GM20431 (cell line): ENCODE measurements around the gene WNT3.

Experiments used
- in situ Hi-C: fragments of 300-500 bp; cut with MseI, MboI; formaldehyde crosslinking; loops from one replicate; pipeline ENCODE4 v1.15.0; 2020; ENCODE audit warnings: low sequenced_read_pairs; ENCODE audit not compliant: unreplicated experiment

WNT3 gene

DNA sequence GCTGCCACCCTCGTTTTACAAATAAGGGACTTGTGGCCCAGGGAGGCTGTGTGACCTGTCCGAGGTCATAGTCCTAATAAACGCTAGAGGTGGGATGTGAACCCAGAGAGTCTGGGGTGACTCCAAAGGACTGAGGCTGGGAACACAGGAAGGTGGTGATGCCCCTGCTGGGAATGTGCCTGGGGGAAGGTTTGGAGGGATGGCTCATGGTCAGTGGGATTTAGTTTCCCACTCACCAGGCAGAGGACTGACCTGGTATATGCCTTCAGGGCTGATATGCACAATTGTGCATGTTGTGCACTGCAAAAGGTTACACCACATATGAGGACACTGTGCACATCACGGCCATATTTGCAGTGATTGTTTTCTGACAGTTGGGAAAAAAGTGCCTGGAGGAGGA, 19.0 kb upstream of the WNT3 start:
- in situ Hi-C loops = no loop called here

DNA sequence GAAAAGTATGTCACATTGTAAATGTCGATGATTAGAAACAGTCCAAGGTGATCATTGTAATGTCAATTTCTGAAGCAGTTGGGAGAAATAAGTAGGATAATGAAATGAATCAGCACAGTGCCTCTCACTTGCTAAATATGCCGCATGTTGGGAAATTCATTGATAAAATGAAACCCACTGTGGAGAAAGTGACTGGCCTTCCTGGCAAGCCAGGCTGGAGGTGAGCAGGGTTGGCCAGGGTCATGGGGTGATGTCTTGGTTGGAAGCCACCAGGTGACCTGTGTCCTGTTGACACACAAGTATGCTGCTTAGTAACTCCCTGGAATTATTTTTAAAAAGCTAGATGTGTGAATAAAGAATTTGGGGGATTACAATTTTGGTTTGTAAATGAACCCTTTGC, 18.0 kb upstream of the WNT3 start:
- in situ Hi-C loops = no loop called here

DNA sequence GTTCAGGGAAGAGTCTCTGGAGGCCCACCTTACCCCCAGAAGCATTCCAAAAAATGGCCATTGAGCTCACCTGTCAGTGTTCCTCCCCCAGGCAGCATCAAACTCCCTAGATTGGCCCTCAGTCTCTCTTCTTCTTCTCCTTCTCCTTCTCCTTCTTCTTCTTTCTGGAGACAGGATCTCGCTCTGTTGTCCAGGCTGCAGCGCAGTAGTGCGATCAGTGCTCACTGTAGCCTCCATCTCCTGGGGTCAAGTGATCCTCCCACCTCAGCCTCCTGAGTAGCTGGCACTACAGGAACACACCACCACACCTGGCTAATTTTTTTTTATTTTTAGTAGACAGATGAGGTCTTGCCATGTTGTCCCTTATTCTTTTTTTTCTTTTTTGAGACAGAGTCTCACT, 16.4 kb upstream of the WNT3 start:
- in situ Hi-C loops = no loop called here

DNA sequence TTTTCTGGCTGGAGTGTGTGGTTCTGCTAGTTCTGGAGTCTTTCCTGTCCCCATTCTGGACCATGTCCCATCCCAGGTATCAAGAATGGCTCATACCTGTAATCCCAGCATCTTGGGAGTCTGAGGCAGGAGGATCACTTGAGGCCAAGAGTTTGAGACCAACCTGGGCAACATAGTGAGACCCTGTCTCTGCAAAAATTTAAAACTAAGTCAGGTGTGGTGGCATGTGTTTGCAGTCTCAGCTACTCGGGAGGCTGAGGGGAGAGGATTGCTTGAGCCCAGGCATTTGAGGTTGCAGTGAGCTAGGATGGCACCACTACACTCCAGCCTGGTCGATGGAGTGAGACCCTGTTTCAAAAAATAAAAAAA, 15.3 kb upstream of the WNT3 start:
- in situ Hi-C loops = no loop called here

DNA sequence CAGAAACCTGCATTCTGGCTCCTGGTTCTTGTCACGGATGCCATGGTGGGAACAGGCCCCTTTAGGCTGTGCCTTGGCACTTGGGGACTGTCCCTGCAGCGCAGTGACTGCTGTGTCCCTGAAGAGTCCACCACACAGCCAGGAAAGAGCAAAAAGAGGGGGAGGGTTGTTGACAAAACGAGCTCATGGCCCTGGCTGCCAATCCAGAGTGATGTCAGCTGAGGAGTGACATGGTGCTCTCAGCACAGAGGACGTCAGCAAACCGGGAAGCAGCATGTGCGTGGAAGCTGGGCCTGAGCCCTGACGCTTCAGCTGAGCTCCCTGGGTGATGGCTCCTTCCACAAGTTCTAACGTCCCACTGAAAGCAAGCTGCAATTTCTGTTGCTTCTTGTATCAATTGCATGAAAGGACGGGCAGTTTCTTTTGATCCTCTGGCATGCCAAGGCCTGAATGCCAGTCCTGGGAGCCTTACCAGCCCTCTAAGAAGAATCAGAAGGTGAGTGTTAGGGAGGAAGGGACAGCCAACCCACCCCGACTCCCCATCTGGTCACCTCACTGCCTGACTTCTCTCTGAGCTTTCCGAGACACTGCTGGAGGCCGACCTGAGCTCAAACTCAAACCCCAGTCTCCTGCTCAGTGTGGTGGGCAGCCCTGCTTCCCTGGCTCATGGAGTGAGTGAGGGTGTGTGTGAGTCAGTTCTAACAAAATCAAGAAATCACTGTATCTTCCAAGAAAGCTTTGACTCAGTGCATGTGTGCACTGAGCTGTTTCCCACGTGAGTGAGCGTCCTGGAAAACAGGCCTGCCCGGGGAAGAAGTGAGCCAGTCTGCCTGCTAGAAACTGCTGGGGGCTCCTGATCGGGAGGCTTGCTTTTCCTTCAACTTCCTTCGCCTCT, 14.7 kb upstream of the WNT3 start:
- in situ Hi-C loops = no loop called here

DNA sequence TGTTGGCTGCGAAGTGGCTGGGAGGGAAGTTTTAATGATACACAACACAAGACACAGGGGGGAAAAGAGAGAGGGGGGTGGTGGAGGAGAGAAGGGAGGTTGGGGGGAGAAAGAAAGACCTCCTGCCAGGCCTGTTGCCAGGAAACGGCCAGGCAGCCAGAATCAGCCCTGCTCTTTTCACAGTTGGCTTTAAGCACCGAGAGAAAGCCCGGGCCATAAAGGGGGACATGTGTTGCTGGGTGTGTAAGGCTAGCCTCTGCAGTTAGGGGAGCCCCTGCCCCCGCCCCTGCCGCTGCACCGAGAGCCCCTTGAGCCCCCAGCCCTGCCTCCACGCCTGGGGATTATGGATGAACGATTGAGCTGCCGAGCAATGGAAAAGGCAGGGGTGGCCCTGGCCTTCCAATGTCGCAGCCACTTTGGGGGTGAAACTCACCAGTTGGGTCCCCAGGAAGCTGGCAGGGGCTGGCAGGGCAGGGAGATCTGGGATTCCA, 13.9 kb upstream of the WNT3 start:
- in situ Hi-C loops = no loop called here

DNA sequence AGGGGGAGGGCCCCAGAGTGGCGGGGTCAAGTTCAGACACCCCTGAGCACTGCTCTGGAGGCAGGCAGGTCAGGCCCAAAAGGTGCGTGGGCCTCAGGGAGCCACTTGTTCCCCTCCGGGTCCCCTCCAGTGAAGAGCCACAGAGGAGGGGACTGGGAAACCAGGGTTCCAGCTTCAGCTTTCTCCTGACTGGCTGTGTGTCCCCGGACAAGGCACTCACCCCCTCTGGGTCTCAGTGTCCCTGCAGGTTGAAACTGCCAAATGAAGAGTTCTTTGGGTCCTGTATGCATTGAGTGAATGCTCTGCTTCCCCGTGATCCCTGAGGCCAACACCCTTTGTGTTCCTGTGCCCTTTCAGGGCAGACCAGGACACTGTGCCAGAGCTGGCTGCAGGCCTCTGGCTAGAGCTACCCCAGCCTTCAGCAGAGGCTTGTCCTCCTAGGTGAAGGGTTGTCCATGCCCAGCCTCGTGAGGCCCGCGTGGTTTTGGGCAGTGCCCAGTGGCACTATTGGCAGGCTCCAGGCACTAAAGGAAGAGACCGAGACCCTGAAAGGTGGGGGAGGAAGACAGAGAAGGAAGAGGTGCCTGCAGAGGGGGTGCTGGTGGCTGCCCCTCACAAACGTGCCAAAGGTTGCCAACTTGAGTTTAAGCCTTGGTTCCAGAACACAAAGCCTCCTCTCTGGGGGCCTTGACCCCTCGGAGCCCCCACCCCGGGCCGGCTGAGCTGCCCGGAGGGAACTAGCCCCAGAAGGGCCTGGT, 13.3 kb upstream of the WNT3 start:
- in situ Hi-C loops = no loop called here

DNA sequence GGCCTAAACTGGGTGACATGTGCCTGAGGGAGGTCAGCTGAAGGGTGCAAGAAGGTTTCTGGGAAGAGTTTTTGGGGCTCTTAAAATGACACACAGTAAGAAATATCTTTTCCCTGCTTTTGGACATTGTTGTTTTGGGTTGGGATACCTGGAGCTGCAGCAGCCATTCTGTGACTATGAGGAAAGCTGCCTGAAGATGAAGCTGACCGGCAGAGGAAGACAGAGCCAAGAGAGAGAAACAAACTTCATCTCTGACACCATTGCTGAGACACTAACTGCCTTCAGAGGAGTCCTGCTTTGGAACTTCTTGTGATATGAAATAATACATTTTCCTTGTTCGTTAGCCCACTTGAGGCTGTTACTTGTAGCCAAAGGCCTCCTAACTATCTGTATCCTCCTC, 8.8 kb upstream of the WNT3 start:
- in situ Hi-C loops = no loop called here

DNA sequence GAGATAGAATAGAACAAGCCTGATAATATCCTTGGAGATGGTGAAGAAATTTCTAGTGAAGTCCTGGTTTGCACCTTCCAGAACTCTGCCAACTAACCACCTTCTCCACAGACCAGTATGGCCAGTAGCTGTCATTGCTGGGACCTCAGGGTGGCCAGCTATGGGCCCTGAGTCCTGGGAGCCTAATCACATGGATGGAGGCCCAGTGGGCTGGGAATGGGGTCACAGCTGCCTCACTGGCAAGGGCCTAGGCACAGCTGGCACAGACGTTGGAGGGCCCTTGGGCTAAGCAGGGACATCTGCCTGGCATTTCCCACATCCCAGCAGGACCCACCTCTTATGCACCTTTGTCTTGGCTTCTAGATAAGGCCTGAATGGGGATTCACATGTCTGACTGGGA, 7.6 kb upstream of the WNT3 start:
- in situ Hi-C loops = no loop called here

DNA sequence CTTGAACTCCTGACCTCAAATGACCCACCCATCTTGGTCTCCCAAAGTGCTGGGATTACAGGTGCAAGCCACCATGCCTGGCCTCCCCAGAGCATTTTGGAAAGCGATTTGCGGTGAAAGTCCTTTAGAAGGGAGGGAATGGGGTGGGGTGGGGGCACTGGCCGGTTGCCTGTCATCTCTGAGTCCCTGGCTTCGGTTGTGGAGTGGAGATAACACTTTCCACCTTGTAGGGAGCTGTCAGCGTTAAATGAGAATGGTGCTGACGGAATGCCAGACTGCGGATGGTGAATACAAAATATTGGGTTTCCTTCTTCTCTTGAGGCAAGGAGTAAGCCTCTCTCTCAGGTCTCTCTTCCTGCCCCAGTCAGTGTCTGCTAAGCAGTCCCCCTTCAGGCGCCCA, 5.2 kb upstream of the WNT3 start:
- in situ Hi-C loops = no loop called here

DNA sequence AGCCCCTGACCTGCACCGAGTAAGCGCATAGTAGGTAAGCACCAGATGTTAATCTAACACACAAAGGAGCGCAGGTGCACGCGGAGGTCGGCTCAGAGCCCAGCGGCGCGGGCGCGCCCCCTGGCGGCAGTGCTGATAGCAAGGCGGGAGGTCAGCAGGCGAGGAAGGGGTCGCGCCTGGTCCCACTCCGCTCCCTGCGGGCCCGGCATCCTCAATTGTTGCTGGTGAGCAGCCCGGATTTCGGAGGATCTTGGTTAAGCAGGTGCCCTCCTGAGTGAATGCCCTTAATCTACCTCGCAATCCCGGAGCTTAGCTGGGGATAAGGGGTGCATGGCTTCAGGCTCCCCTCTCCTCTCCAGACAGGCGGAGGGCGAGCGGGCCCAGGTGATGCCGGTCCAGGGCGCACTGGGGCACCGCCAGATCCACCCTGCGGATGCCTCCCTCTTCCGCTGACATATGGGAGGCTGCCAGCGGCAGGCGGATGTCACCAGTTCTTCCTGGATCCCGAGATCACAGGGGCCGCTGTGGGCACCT, 4.0 kb upstream of the WNT3 start:
- in situ Hi-C loops = no loop called here

DNA sequence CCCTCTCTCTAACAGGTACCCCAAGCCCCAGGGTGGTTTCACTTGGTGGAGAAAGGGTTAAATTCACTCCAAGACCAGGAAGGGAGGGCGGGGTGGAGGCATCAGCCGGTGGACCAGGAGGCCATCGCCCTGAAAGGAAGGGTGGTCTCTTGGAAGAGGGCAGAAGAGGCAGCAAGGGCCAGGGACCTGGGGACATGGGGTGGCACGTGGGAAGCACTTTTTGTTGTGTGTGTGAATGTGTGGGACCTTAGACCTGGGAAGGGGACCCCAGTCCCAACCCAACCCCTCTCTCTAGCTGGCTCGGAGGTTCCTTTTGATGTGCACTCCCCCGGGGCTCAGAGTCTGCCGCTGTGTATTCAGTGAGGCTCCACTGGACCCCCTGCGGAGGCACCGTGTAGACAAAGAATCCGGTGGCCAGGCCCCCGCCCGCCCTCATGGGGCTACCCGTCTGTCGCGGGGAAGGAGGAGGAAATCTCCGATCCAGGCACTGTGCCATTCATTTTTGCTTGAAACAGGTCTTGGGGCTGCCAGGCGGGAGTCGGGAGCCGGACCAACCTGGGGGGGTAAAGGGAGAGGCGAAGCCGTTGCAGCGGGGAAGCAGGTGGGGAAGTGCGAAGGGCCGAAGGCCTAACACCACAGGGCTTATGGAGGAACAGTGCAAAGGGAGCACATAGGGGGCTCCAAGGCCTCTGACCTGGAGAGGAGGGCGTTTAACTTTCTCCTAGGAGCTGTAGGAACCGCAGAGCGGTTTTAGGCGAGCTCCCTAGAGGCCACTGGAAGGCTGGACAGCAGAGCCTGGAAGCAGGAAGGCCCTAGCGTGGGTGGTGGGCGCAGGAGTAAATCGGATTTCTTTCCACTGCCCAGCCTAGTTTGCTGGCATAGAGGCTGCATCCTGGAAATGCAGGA, 3.2 kb upstream of the WNT3 start:
- in situ Hi-C loops = no loop called here

DNA sequence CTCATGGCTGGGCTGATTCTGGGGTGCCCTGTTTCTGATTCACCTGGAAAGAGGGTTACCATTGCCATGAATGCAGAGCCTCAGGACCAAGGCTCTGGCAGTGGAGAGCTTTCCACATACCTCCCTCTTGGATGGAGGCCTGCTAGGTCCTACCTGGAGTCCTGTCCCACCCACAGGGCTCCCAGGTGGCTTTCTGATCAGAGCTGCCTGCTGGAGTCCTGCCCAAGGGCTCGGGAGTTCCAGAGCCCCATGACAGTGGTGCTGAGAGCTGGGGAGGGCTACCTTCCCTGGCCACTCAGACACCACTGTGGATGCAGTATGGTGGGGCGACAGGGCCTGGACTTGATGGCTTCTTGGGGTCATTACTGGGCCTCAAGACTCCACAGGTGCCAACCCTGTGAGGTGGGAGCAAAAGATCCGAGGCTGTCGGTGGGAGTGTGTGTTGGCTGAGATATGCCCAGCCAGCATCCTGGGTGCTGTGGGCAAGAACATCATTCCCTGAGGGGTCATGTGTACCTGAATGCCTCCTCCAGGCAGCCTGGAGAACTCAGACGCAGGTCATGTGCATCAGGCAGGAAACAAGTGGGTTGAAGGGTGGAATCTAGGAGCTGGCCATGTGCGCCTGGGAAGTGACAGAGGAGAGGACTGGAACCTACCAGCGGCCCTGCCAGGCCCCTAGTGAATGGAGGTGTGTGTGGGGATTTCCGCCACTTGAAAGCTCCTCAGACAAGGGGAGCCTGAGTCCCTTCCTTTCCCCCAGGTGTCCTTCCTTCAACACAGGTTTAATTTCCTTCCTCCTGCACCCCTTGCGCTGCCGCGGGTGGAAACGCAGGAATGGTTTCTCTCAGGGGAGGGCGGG, 2.3 kb upstream of the WNT3 start:
- in situ Hi-C loops = no loop called here

DNA sequence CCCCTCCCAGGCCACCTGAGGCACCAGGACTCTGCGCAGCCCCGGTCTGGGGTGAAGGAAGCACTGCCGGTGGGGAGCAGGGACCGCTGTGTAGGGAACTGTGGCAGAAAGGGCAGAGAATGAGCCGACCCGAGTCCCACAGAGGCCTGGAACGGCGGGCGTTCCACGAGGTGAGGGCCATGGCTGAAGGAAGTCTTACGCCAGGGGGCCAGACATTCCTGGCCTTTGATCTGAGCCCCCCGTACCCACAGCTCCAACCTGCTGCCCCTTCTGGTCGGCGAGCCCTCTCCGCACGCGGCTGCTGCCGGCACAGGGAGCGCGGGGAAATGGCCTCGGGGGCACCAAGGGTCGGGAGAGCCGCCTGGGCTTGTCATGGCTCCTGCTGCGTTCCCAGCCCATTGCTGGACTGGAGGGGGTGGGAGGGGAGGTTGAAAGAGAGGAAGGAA, 1.4 kb upstream of the WNT3 start:
- in situ Hi-C loops = no loop called here

DNA sequence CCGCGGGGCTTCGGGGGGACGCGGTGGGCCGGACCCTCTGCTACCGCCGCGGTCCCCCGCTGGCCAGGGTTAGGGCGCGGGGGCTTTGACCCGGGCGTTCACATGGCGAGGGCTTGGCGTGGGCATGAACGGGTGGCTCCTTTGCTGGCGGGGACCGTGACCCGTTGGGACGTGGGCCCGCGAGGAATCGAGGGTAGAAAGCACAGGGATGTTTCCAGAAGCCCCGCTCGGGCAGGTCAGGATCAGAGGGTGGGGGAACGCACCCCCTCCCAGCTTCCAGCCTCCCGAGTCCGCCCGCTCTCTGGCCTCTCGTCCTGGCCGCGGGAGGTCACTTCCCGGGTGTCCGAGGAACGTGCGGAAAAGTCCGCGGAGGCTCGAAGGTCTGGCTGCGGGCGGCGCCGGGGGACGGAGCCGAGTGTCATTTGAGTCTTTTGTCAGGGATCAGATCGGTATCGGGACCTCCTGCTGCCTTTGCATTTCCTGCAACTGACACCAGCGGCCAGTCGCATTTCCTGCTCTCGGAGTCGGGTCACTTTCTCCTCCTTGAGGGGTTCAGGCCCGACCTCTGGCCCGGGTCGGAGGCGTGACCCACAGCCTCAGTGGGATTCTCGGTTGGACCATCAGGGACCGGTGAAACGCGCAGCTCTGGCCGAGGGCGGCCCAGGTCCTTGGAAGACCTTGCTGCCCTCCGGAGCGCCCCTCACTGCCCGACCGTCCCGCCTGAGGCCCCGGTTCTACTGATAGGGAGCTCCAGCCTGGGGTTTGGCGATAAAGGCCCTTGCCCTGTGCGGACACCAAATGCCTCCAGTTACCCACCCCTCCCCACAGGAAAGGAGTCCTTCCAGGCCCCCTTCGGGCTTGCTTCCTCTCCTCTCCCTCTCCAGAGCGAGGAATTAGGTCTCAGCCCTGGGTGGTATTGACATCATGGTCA, 702 bp upstream of the WNT3 start:
- in situ Hi-C loops = no loop called here

DNA sequence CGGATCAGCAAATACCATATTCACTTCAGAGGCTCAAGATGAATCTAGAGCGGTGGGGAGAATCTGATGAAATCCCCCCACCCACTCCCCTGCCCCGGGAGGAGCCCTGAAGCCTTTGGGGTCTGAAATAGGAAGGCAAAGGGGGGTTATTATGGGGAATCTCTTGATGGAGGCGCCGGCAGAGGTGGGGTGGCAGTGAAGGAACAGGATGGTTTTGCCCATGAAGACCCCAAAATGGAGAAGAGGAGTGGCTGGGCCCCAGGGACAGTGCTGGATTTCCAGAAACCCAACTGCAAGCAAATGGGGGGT, 637 bp downstream of the WNT3 start:
- in situ Hi-C loops = no loop called here

DNA sequence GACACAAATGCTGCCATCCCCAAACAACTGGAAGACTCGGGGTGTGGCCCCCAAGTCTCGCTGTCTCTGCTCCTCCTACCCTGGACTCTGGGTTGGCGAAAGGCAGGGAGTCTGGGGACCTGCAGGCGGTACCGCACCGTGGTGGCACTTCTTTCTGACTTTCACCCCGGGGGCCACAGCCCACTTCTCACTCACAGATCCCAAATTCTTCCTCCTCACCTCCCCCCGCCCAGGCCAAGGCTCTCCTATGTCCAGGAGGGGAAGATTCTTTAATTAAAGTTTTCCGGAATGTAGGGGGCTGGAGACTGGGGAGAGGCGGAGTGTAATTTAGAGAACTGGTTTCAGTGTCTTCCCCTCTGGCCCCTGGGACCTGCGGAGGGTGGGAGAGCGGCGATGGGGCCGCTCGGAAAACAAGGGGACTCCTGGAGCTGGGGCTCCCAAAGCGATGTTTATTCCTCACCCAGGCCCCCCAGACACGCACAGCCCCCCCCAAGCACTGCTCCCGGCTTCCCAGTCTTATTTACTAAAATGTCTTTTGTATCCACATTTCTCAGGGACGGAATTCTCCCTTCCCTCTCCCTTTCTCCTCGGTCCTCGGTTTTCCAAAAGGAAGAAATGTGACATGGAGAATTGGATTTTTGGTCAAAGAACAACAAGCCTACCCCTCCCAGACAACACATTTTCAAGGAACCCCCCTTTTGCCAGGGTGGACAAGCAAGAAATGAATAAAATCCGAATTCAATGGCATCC, 1.2 kb downstream of the WNT3 start:
- in situ Hi-C loops = no loop called here
